Esophagus (tissue), 2 donors: ENCODE results near the gene SNRNP27. TPM values are rescaled to one million over a fixed set of nuclear protein-coding genes. Genes with fewer than 3 reads are reported as not detected.
"Not testable (repeated sequence)": the region's sequence is repeated elsewhere in the genome, so short reads cannot be mapped to it uniquely, and the experiment has no call there.

Source experiments
- H3K27ac ChIP-seq, 2 donors: one replicate each; pipeline ENCODE4 v1.5.1; 2013; ENCODE audit warnings: low read depth in 2 of 2, mild to moderate bottlenecking in 2 of 2, inconsistent platforms in 1 of 2, low read length in 1 of 2, moderate library complexity in 1 of 2
- H3K27me3 ChIP-seq, 2 donors: one replicate each; pipeline ENCODE4 v1.6.1; 2013; ENCODE audit warnings: low read length in 2 of 2, control low read depth in 1 of 2, mild to moderate bottlenecking in 1 of 2; ENCODE audit not compliant: insufficient read depth in 2 of 2, control insufficient read depth in 1 of 2
- H3K36me3 ChIP-seq, 2 donors: one replicate each; pipeline ENCODE4 v1.6.1; 2013; ENCODE audit warnings: low read length in 1 of 2; ENCODE audit not compliant: control insufficient read depth in 2 of 2, insufficient read depth in 2 of 2
- H3K4me1 ChIP-seq, 2 donors: one replicate each; pipeline ENCODE4 v1.6.1; 2013; ENCODE audit warnings: low read length in 1 of 2; ENCODE audit not compliant: control insufficient read depth in 2 of 2, insufficient read depth in 2 of 2
- H3K4me3 ChIP-seq, 2 donors: one replicate each; pipeline ENCODE4 v1.5.1; 2013; ENCODE audit warnings: low read length in 2 of 2, mild to moderate bottlenecking in 2 of 2, low read depth in 1 of 2, moderate library complexity in 1 of 2
- H3K9me3 ChIP-seq, 2 donors: one replicate each; pipeline ENCODE4 v1.6.1; 2013; ENCODE audit warnings: mild to moderate bottlenecking in 2 of 2, low read depth in 1 of 2, low read length in 1 of 2, moderate library complexity in 1 of 2; ENCODE audit not compliant: control insufficient read depth in 2 of 2, insufficient read depth in 1 of 2
- WGBS, 2 donors: extraction: QIAGEN DNeasy Blood & Tissue Kit; methylation state at CpG; one replicate each; pipeline ENCODE4 v1.1.7; 2013; 5-methylcytosine and 5-hydroxymethylcytosine counted together
- polyA plus RNA-seq, 2 donors: library from polyadenylated mRNA; stranded (reverse); fragments of 200-250 nt; gene quantifications; one replicate each; pipeline ENCODE4 v1.2.3, GENCODE V29; 2013
- donor health status: healthy with polysubstance abuse.
- donor health status: Bipolar disorder and iron deficiency.

SNRNP27 gene
- polyA plus RNA-seq, 2 donors = 22.0 to 24.4 TPM

DNA sequence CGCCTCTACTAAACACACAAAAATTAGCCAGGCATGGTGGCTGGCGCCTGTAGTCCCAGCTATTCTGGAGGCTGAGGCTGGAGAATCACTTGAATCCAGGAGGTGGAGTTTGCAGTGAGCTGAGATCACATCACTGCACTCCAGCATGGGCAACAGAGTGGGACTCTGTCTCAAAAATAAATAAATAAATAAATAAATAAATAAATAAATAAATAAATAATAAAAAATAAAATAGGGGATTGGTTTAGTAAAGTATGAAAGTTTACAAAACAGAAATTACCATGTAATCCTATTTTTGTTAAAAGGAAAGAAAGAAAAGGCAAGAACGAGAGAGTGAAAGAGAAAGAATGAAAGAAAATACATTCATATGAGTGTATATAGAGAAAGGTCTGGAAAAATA is 56.9 kb downstream of the SNRNP27 start:
- not testable (repeated sequence) for H3K9me3 ChIP-seq, H3K4me3 ChIP-seq, H3K36me3 ChIP-seq, H3K27me3 ChIP-seq, H3K27ac ChIP-seq, H3K4me1 ChIP-seq
- WGBS, 2 donors = 93 to 96% methylated on average over 3 of the region's 3 CpGs

DNA sequence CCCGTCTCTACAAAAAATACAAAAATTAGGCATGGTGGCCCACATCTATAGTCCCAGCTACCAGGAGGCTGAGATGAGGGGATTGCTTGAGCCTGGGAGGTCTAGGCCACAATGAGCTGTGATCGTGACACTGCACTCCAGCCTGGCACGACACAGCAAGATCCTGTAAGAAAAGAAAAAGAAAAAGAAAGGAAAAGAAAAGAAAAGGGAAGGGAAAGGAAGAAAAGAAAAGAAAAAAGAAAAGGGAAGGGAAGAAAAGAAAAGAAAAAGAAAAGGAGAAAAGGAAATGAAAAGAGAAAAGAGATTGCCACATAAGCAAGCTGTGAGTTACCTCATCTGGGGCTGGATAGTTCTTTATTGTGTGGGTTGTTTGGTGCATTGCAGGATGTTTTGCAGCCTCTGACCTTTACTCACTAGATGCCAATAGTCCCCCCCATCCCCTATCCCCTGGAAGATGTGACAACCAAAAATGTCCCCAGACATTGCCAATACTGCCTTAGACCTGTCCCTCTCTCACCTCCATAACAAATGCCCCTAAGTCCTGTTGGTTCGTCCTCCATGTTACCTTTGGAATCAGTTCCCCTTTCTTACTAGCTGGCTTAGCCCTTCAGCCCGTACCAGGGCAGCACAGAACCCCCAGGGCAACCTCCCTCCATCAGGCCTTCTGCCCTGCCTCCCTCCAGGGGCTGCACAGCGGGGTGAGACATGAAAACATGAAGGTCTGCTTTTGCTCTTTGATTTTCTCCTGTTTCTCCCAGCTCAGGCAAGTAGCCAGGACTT is 58.8 kb downstream of the SNRNP27 start:
- no peaks in the 10 kb centered on the region for H3K27me3 ChIP-seq
- no peak overlapping the region for H3K4me3 ChIP-seq
- no peak overlapping the region for H3K27ac ChIP-seq
- 80 to 90% methylated on average over 6 of the region's 6 CpGs for WGBS, 2 donors
- peaks cover 0 to 3% of the 10 kb centered on the region in 2 donors for H3K4me1 ChIP-seq
- no peaks in the 10 kb centered on the region for H3K9me3 ChIP-seq
- H3K36me3 ChIP-seq = no peaks in the 10 kb centered on the region

DNA sequence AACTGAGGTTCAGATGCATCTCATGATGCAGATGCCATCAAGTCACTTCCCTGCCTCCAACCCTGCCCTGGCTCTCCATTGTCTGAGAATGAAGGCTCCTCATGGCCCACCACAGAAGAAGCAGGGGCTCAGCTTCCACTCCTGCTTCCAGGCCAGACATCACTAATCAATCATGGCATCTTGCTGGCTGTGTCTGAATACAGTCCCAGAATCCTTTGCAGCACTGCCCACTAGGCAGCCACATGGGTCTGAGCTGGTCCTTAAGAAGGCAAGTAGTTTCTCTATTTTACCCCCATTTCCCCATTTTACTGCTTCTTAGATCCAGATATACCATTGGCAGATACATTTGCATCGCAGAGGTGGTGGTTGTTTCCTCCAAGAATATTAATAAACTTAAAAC is 60.3 kb downstream of the SNRNP27 start:
- Histone ChIP-seq H3K4me3 (no peak overlapping the region), H3K36me3 (no peaks in the 10 kb centered on the region), H3K9me3 (no peaks in the 10 kb centered on the region), H3K4me1 (peaks cover 0 to 3% of the 10 kb centered on the region in 2 donors), H3K27ac (no peak overlapping the region), H3K27me3 (no peaks in the 10 kb centered on the region)
- 97 to 100% methylated on average over 1 of the region's 1 CpG for WGBS, 2 donors

Other genes starting within 250 kb of the SNRNP27 start
- gene ANXA4, start 151.8 kb upstream of the SNRNP27 start, polyA plus RNA-seq = 10 to 100 TPM; 25.7 to 57.0 TPM
- 1 to 10 TPM; 3.6 to 5.7 TPM for gene GMCL1, start 64.3 kb upstream of the SNRNP27 start, polyA plus RNA-seq
- 100 to 1,000 TPM in 1 of 2 donors, 10 to 100 TPM in 1; 75.9 to 140 TPM for gene MXD1, start 21.2 kb downstream of the SNRNP27 start, polyA plus RNA-seq
- under 1 TPM; 0.45 to 0.71 TPM for gene ASPRV1, start 67.7 kb downstream of the SNRNP27 start, polyA plus RNA-seq
- 100 to 1,000 TPM; 314 to 323 TPM for gene PCBP1, start 193.5 kb downstream of the SNRNP27 start, polyA plus RNA-seq